HG03135 (cell line): ENCODE data around the gene PRR12.

Experiments
- ATAC-seq: cut with Tn5 transposase; IDR thresholded peaks from one replicate; pipeline ENCODE4 v1.9.1; 2021; ENCODE audit warnings: mild to moderate bottlenecking, moderate library complexity; ENCODE audit not compliant: unreplicated experiment

PRR12 gene, protein sequence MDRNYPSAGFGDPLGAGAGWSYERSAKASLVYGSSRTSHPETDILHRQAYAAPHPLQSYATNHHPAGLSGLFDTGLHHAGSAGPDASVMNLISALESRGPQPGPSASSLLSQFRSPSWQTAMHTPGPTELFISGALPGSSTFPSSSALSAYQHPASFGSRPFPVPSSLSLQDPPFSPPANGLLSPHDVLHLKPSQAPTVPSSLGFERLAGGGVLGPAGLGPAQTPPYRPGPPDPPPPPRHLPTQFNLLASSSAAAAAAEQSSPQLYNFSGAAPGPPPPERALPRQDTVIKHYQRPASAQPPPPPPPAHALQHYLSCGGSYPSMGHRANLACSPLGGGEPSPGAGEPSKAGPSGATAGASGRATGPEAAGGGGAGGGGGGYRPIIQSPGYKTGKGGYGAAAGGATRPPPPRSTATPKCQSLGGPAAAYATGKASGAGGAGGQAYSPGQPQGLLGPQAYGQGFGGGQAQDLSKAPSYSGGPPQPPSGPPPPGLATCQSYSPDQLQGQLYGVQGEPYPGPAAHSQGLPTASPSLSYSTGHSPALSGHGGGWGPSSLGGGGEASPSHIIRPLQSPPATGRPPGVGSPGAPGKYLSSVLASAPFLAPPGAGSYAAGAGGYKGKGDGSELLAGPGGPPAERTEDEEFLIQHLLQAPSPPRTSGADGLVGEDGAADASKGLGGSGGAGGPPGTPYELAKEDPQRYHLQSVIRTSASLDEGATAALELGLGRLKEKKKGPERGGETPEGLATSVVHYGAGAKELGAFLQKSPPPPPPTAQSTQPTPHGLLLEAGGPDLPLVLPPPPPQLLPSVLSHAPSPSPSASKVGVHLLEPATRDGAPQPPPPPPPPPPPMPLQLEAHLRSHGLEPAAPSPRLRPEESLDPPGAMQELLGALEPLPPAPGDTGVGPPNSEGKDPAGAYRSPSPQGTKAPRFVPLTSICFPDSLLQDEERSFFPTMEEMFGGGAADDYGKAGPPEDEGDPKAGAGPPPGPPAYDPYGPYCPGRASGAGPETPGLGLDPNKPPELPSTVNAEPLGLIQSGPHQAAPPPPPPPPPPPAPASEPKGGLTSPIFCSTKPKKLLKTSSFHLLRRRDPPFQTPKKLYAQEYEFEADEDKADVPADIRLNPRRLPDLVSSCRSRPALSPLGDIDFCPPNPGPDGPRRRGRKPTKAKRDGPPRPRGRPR (N-terminal part only)

DNA sequence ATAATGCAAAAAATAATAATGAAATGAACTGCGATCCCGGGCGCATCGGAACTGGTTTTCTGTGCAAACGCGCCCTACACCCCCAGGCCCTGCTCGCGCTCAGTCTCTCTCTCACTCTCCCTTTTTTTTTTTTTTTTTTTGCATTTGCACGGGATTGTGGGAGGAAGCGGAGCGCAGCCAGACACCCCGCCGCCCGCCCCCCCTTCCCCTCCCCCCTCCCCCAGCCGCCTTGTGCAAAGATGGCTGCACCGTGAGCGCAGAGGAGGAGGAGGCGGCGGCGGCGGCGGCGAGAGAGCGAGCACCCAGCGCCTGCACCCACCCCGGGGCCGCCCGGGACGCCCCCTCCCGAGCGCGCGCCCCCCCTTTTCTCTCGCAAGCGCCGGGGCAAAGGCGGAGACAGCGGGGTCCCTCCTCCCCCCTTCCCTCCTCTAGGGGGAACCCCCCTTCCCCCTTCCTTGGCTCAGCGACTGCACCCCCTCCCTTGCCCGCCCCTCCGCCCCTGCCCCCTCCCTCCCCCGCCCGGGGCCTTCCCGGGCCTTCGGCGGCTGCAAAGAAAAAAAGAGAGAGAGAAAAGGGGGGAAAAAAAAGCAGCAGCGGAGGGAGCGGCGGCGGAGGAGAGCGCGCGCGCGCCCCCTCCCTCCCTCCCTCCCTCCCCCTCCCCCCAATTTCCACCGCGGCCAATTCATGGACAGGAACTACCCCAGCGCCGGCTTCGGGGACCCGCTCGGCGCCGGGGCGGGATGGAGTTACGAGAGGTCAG, at the start of gene PRR12:
Gene PRR12 (plus strand): TSS at position 212 of the 760 bp plus-strand sequence. CDS start 473 bp downstream, at position 685.
- no peak for ATAC-seq

GRCh38 chr19:49541914-49542313, 49.1 kb upstream of the PRR12 start:
- ATAC-seq, result no peak

- ATAC-seq, result no peak
Observed at GRCh38 chr19:49542446-49542845, 48.5 kb upstream of the PRR12 start.

- no peak for ATAC-seq
Observed at GRCh38 chr19:49543032-49543431, 48.0 kb upstream of the PRR12 start.

- no peak for ATAC-seq
Observed at GRCh38 chr19:49544154-49544553, 46.8 kb upstream of the PRR12 start.

GRCh38 chr19:49546825-49547565, 44.0 kb upstream of the PRR12 start:
- ATAC-seq, result no peak

GRCh38 chr19:49549045-49549444, 41.9 kb upstream of the PRR12 start:
- no peak for ATAC-seq

DNA sequence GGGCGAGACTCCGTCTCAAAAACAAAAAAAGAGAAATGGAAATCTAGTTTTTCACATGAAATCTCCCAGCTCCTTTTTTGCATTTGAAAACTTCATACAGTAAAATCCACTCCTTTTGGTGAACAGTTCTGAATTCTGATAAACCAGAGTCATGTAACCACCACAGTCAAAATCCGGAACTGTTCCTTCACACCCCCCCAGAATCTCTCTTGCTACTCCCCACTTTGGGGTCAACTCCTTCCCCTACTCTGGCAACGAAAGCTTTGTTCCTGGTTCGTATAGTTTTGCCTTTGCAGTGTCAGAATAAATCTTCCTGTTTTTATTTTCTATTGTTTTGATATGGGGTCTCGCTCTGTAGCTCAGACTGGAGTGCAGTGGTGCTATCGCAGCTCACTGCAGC, 39.5 kb upstream of the PRR12 start:
- no peak for ATAC-seq

DNA sequence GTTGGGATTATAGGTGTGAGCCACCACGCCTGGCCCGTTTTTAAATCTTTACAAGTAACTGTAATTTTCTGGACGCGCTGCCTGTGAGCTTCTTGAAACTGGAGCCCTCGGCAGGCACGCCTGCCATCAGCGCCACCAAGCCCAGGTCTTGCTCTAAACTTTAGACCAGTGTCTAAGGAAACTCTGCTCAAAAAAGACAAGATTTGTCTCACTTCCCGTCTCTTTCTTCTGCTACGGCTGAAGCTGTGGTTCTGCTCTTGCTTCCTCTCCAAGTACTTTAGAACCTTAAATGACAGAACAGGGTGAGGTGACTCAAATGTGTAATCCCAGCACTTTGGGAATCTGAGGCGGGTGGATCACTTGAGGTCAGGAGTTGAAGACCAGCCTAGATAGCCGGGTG, 38.2 kb upstream of the PRR12 start:
- no peak for ATAC-seq

- ATAC-seq, result no peak
Observed at GRCh38 chr19:49553451-49554271, 37.3 kb upstream of the PRR12 start.

- ATAC-seq, result no peak
Observed at GRCh38 chr19:49554701-49555181, 36.2 kb upstream of the PRR12 start.

DNA sequence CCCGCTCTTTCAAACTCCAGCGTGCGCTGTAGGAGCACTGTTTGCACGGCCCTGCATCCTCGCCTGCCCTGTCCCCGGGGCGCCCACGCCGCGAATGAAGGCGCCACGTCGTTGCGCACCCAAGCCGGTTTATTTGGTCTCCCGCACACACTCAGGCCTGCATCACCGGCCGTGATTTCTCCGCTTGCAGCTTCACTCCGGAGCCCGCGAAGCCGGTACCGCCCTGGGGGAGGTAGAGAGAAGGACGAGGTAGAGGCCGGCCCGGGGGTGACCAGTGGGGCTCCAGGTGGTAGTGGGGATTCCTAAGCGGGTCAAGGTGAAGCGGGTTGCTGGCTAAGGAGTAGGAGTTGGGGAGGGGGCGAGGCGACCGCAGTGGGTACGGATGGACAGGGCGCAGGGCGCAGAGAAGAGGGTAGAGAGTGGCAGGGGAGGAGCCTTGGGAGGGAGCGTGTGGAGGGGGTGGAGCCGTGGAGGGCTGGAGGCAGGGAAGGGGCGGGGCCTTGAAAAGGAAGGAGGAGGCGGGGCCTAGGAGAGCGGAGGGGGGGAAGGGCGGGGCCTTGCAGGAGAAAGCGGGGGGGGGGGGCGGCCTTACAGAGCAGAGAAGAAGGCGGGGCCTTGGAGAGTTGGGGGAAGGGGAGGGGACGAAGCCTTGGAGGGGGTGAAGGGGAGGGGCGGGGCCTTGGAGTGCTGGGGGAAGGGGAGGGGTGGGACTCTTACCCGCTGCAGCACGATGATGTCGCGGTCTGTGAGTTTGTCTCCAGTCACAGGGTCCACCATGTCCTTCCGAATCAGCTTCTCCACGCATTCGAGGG, 35.2 kb upstream of the PRR12 start:
- ATAC-seq, result no peak

GRCh38 chr19:49556412-49557398, 34.3 kb upstream of the PRR12 start:
- ATAC-seq, result no peak

DNA sequence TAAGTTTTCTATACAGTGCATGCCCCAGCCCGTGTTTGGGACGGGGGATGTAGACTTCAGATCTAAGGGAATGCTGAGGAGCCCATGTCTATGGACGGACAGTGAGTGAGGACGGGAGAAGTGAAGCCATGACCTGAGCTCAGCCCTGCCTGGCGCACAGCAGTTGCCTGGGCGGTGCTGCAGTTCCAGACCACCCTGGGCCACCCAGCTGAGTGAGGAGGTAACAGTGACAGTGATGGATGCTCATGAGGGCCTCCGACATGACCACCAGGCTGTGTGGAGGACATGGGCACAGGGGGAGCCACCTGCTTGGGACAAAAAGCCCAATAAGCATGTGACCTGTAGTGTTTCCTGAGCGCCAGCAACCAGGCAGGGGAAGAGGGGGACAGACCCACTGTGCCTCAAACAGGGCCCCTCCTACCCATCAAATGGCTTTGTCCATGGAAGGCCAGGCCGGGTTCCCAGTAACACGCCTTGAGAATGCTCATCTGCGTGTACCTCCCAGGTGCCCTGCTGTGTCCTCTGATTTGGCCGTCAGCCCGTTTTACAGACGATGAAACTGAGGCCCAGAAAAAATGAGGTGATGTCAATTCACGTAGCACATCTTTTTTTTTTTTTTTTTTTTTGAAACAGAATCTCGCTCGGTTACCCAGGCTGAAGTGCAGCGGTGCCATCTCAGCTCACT, 33.2 kb upstream of the PRR12 start:
- no peak for ATAC-seq

DNA sequence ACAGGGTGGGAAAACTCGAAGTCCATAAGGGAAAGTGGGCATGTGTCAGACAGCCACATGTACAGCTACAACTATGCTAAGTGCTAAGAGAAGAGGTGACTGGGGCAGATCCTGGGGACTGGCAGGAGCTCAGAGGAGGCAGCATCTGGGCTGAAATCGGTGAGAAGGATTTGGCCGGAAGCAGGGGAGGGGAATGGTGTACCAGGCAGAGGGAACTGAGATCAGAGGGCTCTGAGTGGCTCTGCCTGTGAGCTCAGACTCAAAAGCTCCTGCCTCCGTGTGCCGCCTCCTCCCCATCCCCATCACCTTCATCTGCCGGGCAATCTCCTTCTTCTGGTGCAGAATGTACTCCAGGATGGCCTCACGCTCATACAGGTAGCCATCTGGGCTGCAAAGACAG, 32.4 kb upstream of the PRR12 start:
- ATAC-seq, result no peak

- no peak for ATAC-seq
Observed at GRCh38 chr19:49559443-49559842, 31.5 kb upstream of the PRR12 start.
